Activated B cell treated with CpG ODN at 0.5 μM for 24 hours (primary cell): ENCODE results near the gene DARS1. TPM values are rescaled to one million over a fixed set of nuclear protein-coding genes. Genes with fewer than 3 reads are reported as not detected.
A peak's percentile ranks its signal among the peaks of the same experiment; 100 is the strongest.

Experiments used
- ATAC-seq: fragments of 200-7000 bp; cut with Tn5 transposase; one replicate; pipeline ENCODE4 v1.10.0; 2021; ENCODE audit warnings: low read depth, mild to moderate bottlenecking, moderate library complexity
- CTCF ChIA-PET: fragments of 350-600 bp; sonication (Branson Sonifier 250); formaldehyde crosslinking; loops from one replicate; lab custom pipeline; 2021; ENCODE audit warnings: antibody characterized with exemption; lab: Charles Lee
- POLR2A ChIA-PET: fragments of 350-600 bp; sonication (Branson Sonifier 250); formaldehyde crosslinking; loops from one replicate; lab custom pipeline; 2021; ENCODE audit warnings: antibody characterized with exemption; lab: Charles Lee
- DNase-seq: peaks from one replicate; pipeline ENCODE4 v3.0.0; 2022
- H3K27ac Mint-ChIP-seq: one replicate; pipeline ENCODE4 v1.8.0; 2020; ENCODE audit warnings: mixed read lengths
- H3K27me3 Mint-ChIP-seq: one replicate; pipeline ENCODE4 v1.8.0; 2021; ENCODE audit warnings: mixed read lengths
- H3K36me3 Mint-ChIP-seq: one replicate; pipeline ENCODE4 v1.8.0; 2021; ENCODE audit warnings: low read depth, mixed read lengths
- H3K4me1 Mint-ChIP-seq: one replicate; pipeline ENCODE4 v1.8.0; 2021; ENCODE audit warnings: mixed read lengths
- H3K4me3 Mint-ChIP-seq: one replicate; pipeline ENCODE4 v1.8.0; 2020; ENCODE audit warnings: mild to moderate bottlenecking, mixed read lengths
- H3K9me3 Mint-ChIP-seq: one replicate; pipeline ENCODE4 v1.8.0; 2020; ENCODE audit warnings: mixed read lengths
- CTCF ChIP-seq: fragments of 200-600 bp; IDR thresholded peaks from one replicate; pipeline ENCODE4 v1.8.0; 2022; ENCODE audit warnings: antibody characterized with exemption, mild to moderate bottlenecking
- intact Hi-C: fragments of 100-400 bp; cut with micrococcal nuclease; formaldehyde crosslinking; loops from one replicate; pipeline ENCODE4 v1.15.1; 2024
- total RNA-seq: library from RNA; stranded (reverse); gene quantifications from 2 replicates; pipeline ENCODE4 v1.2.3, GENCODE V29; 2022

The DARS1 gene
- 96.3 and 103 TPM in 2 replicates for total RNA-seq

GRCh38 chr2:135985018-135985825 lies at the start of gene DARS1:
TSS of gene DARS1 (minus strand) at chr2:135985626. CDS start at chr2:135985468, 158 bp downstream.
- Mint-ChIP-seq H3K9me3 (no peaks in the 10 kb centered on the region), H3K27me3 (no peaks in the 10 kb centered on the region), H3K4me1 (peaks cover 50% of the 10 kb centered on the region), H3K27ac (peak within 1 kb of the TSS; percentile 97), H3K4me3 (peak within 1 kb of the TSS; percentile 95), H3K36me3 (peaks cover 35% of the 10 kb centered on the region)
- intact Hi-C loops: loop anchor here (1.0 to 10.0 kb wide), 13 partner anchors 12 to 1067 kb away; partner anchors contain the start of genes CCNT2, MCM6, R3HDM1 and UBXN4
- ATAC-seq (peak; percentile 86), DNase-seq (peak; percentile 80)
- ChIA-PET CTCF (interaction anchor here (1.6 to 3.8 kb wide), 2 partner anchors 12 to 151 kb away, joined by 3 to 22 read pairs; no protein-coding TSS in a partner anchor), POLR2A (interaction anchor here (0.6 to 3.3 kb wide), 31 partner anchors 8 to 399 kb away, joined by 3 to 17 read pairs (median 5); no protein-coding TSS in a partner anchor)
- TF ChIP-seq CTCF: no peak

GRCh38 chr2:136034629-136035028 lies 49.2 kb upstream of the DARS1 start:
- no peaks in the 10 kb centered on the region for H3K27me3 Mint-ChIP-seq
- TF ChIP-seq CTCF: no peak
- H3K9me3 Mint-ChIP-seq: no peaks in the 10 kb centered on the region
- ATAC-seq (no peak), DNase-seq (no peak)
- CTCF ChIA-PET: no interaction called here
- H3K36me3 Mint-ChIP-seq: no peaks in the 10 kb centered on the region
- H3K4me1 Mint-ChIP-seq: no peaks in the 10 kb centered on the region
- intact Hi-C loops: no loop called here
- no peak overlapping the region for H3K4me3 Mint-ChIP-seq
- no peak overlapping the region for H3K27ac Mint-ChIP-seq
- POLR2A ChIA-PET: no interaction called here

GRCh38 chr2:136032817-136033535 lies 47.5 kb upstream of the DARS1 start:
- ChIA-PET POLR2A (interaction anchor here (1.4 kb wide), 1 partner anchor 10 kb away, joined by 4 read pairs; no protein-coding TSS in a partner anchor), CTCF (no interaction called here)
- H3K4me3 Mint-ChIP-seq: no peak overlapping the region
- intact Hi-C loops: no loop called here
- DNase-seq (no peak), ATAC-seq (no peak)
- H3K27me3 Mint-ChIP-seq: no peaks in the 10 kb centered on the region
- no peak for TF ChIP-seq CTCF
- H3K9me3 Mint-ChIP-seq: no peaks in the 10 kb centered on the region
- H3K4me1 Mint-ChIP-seq: peaks cover 4% of the 10 kb centered on the region
- no peaks in the 10 kb centered on the region for H3K36me3 Mint-ChIP-seq
- no peak overlapping the region for H3K27ac Mint-ChIP-seq

- intact Hi-C loops: no loop called here
- H3K4me3 Mint-ChIP-seq: no peak overlapping the region
Measured at GRCh38 chr2:136032192-136032591, 46.8 kb upstream of the DARS1 start.

More at GRCh38 chr2:136032192-136032591, 46.8 kb upstream of the DARS1 start:
- Mint-ChIP-seq H3K27me3 (no peaks in the 10 kb centered on the region), H3K36me3 (no peaks in the 10 kb centered on the region), H3K9me3 (no peaks in the 10 kb centered on the region), H3K4me1 (peaks cover 4% of the 10 kb centered on the region), H3K27ac (no peak overlapping the region)
- ChIA-PET POLR2A (no interaction called here), CTCF (no interaction called here)
- TF ChIP-seq CTCF: no peak
- ATAC-seq (no peak), DNase-seq (no peak)
